ENCODE measurements around the gene SPINK1.

DNA sequence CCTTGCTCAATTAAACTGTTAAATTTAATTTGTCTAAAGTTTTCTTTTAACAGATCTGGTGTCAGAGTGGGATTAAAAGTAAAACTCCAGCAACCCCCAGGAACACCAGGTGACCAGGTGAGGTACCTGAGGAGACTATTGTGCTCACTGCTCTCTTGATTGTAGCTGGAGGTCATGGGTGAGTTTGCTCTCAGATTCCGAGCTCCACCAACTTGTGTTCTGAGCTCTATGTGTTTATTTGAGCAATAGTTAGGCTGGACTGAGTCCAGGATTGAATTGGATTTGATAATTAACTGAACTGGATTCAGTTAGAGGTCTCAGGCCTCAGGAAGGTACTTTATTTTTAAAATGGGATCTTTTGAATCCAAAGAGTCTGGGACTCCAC lies 29.2 kb upstream of the SPINK1 start:
- TF ChIP-seq POLR2A (IDR thresholded peaks at IDR 0.05) = no peak
- TF ChIP-seq, protein P1, sequence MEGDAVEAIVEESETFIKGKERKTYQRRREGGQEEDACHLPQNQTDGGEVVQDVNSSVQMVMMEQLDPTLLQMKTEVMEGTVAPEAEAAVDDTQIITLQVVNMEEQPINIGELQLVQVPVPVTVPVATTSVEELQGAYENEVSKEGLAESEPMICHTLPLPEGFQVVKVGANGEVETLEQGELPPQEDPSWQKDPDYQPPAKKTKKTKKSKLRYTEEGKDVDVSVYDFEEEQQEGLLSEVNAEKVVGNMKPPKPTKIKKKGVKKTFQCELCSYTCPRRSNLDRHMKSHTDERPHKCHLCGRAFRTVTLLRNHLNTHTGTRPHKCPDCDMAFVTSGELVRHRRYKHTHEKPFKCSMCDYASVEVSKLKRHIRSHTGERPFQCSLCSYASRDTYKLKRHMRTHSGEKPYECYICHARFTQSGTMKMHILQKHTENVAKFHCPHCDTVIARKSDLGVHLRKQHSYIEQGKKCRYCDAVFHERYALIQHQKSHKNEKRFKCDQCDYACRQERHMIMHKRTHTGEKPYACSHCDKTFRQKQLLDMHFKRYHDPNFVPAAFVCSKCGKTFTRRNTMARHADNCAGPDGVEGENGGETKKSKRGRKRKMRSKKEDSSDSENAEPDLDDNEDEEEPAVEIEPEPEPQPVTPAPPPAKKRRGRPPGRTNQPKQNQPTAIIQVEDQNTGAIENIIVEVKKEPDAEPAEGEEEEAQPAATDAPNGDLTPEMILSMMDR (IDR thresholded peaks at IDR 0.05) = no peak

Measured in heart left ventricle (tissue), 13 donors.